GM12878 (cell line): ENCODE data around the gene MS4A7. TPM values are rescaled to one million over a fixed set of nuclear protein-coding genes. Genes with fewer than 3 reads are reported as not detected.
A peak's percentile ranks its signal among the peaks of the same experiment; 100 is the strongest.

ENCODE experiments used
- ATAC-seq: fragments of 200-7000 bp; cut with Tn5 transposase; 3 replicates; pipeline ENCODE4 v1.9.1; 2020; ENCODE audit warnings: mild to moderate bottlenecking, moderate library complexity
- Bru-seq: library from RNA; stranded (reverse); fragments of 400-500 nt; gene quantifications from one replicate; lab custom pipeline; 2021; lab: Mats Ljungman, UMichigan
- BruChase-seq, 2 experiments: library from RNA; stranded (reverse); fragments of 400-500 nt; gene quantifications; one replicate each; lab custom pipeline; 2021; lab: Mats Ljungman, UMichigan
- BruUV-seq: library from RNA; stranded (reverse); fragments of 400-500 nt; replicated peaks from 2 replicates; lab custom pipeline; 2021; lab: Mats Ljungman, UMichigan
- CTCF ChIA-PET: fragments of 300-600 bp; sonication (Branson Sonifier 250); formaldehyde crosslinking; extraction: SDS; loops from one replicate; lab custom pipeline; 2021; ENCODE audit warnings: inconsistent platforms; lab: Yijun Ruan, JAX
- POLR2A ChIA-PET: fragments of 350-600 bp; formaldehyde crosslinking; extraction: SDS; loops from one replicate; lab custom pipeline; 2021; ENCODE audit warnings: inconsistent platforms; lab: Charles Lee
- RAD21 ChIA-PET: fragments of 300-600 bp; sonication (Branson Sonifier 250); formaldehyde crosslinking; loops from one replicate; lab custom pipeline; 2023; ENCODE audit warnings: antibody characterized with exemption; ENCODE audit not compliant: unreplicated experiment; lab: Charles Lee
- SMC1A ChIA-PET: fragments of 300-600 bp; sonication (Branson Sonifier 250); formaldehyde crosslinking; loops from one replicate; lab custom pipeline; 2023; ENCODE audit not compliant: unreplicated experiment, uncharacterized antibody; lab: Charles Lee
- DNase-seq: peaks from one replicate; pipeline ENCODE4 v3.0.0-alpha.2; 2011; ENCODE audit warnings: low read depth, low spot score
- FAIRE-seq: peaks from 3 replicates; lab custom pipeline; 2011; peaks lifted over from hg19 to GRCh38; lab: Jason Lieb, UNC
- H2AFZ ChIP-seq: 2 replicates; pipeline ENCODE4 v1.6.0; 2011; ENCODE audit warnings: low read depth, low read length, control low read depth; ENCODE audit not compliant: control insufficient read depth
- H3K27ac ChIP-seq: 2 replicates; pipeline ENCODE4 v1.5.1; 2011; ENCODE audit warnings: control low read depth; ENCODE audit not compliant: control insufficient read depth, insufficient read depth
- H3K27me3 ChIP-seq, 2 experiments: replicated peaks in 1 of 2; 2 replicates each; pipeline versions ENCODE4 v1.6.0 to v1.6.1; 2011; ENCODE audit warnings: low read length in 1 of 2; ENCODE audit not compliant: control insufficient read depth in 2 of 2, insufficient read depth in 2 of 2
- H3K36me3 ChIP-seq, 2 experiments: 2 replicates each; pipeline ENCODE4 v1.5.1; 2011; ENCODE audit warnings: low read length in 1 of 2; ENCODE audit not compliant: control insufficient read depth in 2 of 2, insufficient read depth in 2 of 2
- H3K4me1 ChIP-seq: 2 replicates; pipeline ENCODE4 v1.6.1; 2011; ENCODE audit warnings: mild to moderate bottlenecking, low read length, moderate library complexity, mixed read lengths; ENCODE audit not compliant: control insufficient read depth, insufficient read depth
- H3K4me2 ChIP-seq: 2 replicates; pipeline ENCODE4 v1.6.0; 2011; ENCODE audit warnings: control low read depth; ENCODE audit not compliant: control insufficient read depth, insufficient read depth
- H3K4me3 ChIP-seq: fragments of 200-600 bp; sonication (generic); 2 replicates; pipeline ENCODE4 v1.5.1; 2016
- H3K79me2 ChIP-seq: 2 replicates; pipeline ENCODE4 v1.6.0; 2011; ENCODE audit warnings: low read length; ENCODE audit not compliant: control insufficient read depth, insufficient read depth
- H3K9ac ChIP-seq: 2 replicates; pipeline ENCODE4 v1.8.0; 2011; ENCODE audit warnings: low read length, control low read depth, mixed read lengths; ENCODE audit not compliant: control insufficient read depth, insufficient read depth
- H3K9me3 ChIP-seq: replicated peaks from 3 replicates; pipeline ENCODE4 v1.5.1; 2011; ENCODE audit warnings: mild to moderate bottlenecking, low read length; ENCODE audit not compliant: control insufficient read depth, insufficient read depth
- H4K20me1 ChIP-seq: 2 replicates; pipeline ENCODE4 v1.6.0; 2011; ENCODE audit not compliant: control insufficient read depth, insufficient read depth
- CHD2 ChIP-seq: IDR thresholded peaks from 2 replicates; pipeline ENCODE4 v1.6.1; 2011; ENCODE audit warnings: low read depth, low read length, improper control_type of control experiment, borderline replicate concordance
- MLLT1 ChIP-seq: fragments of 450-650 bp; IDR thresholded peaks from 2 replicates; pipeline ENCODE4 v1.6.1; 2016; ENCODE audit warnings: mild to moderate bottlenecking
- MYC ChIP-seq: IDR thresholded peaks from 2 replicates; pipeline ENCODE4 v1.6.1; 2011; ENCODE audit warnings: mild to moderate bottlenecking, low read length, moderate library complexity, inconsistent platforms; ENCODE audit not compliant: insufficient read depth, insufficient replicate concordance, insufficient read length, severe bottlenecking
- NKRF ChIP-seq: fragments of 450-650 bp; conservative IDR thresholded peaks from 2 replicates; pipeline ENCODE4 v1.6.1; 2017; ENCODE audit warnings: mild to moderate bottlenecking, moderate library complexity
- NRF1 ChIP-seq: conservative IDR thresholded peaks from 2 replicates; pipeline ENCODE4 v1.6.1; 2011; ENCODE audit warnings: mild to moderate bottlenecking, low read depth, low read length, improper control_type of control experiment
- SKIL ChIP-seq: fragments of 450-650 bp; IDR thresholded peaks from 2 replicates; pipeline ENCODE4 v1.6.1; 2017; ENCODE audit warnings: mild to moderate bottlenecking, low read depth, inconsistent platforms; ENCODE audit not compliant: poor library complexity, severe bottlenecking
- SMAD5 ChIP-seq: IDR thresholded peaks from 2 replicates; pipeline ENCODE4 v1.6.1; 2016; ENCODE audit warnings: antibody characterized with exemption, low read depth
- WGBS: methylation state at CpG from one replicate; pipeline ENCODE4 v1.1.6; 2016; ENCODE audit warnings: low lambda C conversion rate; ENCODE audit not compliant: insufficient replicate concordance, insufficient coverage; ENCODE audit errors: missing lambda C conversion rate; 5-methylcytosine and 5-hydroxymethylcytosine counted together
- in situ Hi-C: fragments of 300-500 bp; cut with MboI; formaldehyde crosslinking; loops from 9 replicates; pipeline ENCODE4 v1.14.3; 2018; ENCODE audit warnings: mixed read lengths
- intact Hi-C: fragments of 100-400 bp; cut with micrococcal nuclease; formaldehyde crosslinking; loops from one replicate; pipeline ENCODE4 v1.14.2; 2022; ENCODE audit not compliant: unreplicated experiment
- long read RNA-seq, 2 experiments: library from polyadenylated mRNA; unstranded; transcript quantifications; one replicate each; pipeline ENCODE4 v2.0.0, GENCODE V29; 2019 to 2020
- polyA minus RNA-seq, 3 experiments: library from RNA; depleted of rRNA, polyadenylated mRNA; stranded (reverse); fragments of >200 nt; gene quantifications; 2 replicates each; pipeline ENCODE4 v1.2.3, GENCODE V29; 2011
- polyA plus RNA-seq, 11 experiments: library from polyadenylated mRNA; depleted of rRNA in 4 of 11; unstranded in 6 of 11; stranded (reverse) in 5 of 11; fragments of >200 nt; fragmentation: Nextera tagmentation in 4 of 11; fragmentation: Illumina TruSeq in 1 of 11; extraction: Ambion mirVana in 4 of 11; extraction: Trizol in 1 of 11; gene quantifications; 1 replicate in 1 of 11; 2 replicates in 10 of 11; pipeline versions ENCODE4 v1.2.1 to v1.2.3, GENCODE V29; 2011 to 2016; ENCODE audit warnings: inconsistent platforms in 2 of 11, missing spikeins in 2 of 11, low read depth in 1 of 11
- total RNA-seq, 4 experiments: library from RNA; depleted of rRNA in 3 of 4; stranded (reverse); fragments of >200 nt in 3 of 4; fragmentation: Illumina TruSeq in 1 of 4; extraction: Trizol in 1 of 4; gene quantifications; 2 replicates each; pipeline versions ENCODE4 v1.2.1 to v1.2.3, GENCODE V29; 2013 to 2021

The MS4A7 gene
- total RNA-seq (2013; cell fraction: nucleolus; rRNA removed) = 56.7 and 58.7 TPM in 2 replicates
- 2.2 and 2.9 TPM in 2 replicates for total RNA-seq (2014; rRNA removed)
- total RNA-seq (2014; rRNA removed; fragmentation: Illumina TruSeq; extraction: Trizol) = 3.8 and 4.0 TPM in 2 replicates
- total RNA-seq (2021) = 2.3 and 3.3 TPM in 2 replicates
- 4.2 TPM for polyA plus RNA-seq (2011; ENCODE audit: low read depth)
- polyA plus RNA-seq (2011; rRNA removed) = 9.6 and 11.1 TPM in 2 replicates
- polyA plus RNA-seq (2011; cell fraction: cytosol; rRNA removed) = 5.5 and 6.1 TPM in 2 replicates
- polyA plus RNA-seq (2011; cell fraction: nucleus; rRNA removed) = 7.6 and 7.8 TPM in 2 replicates
- 3.9 and 7.1 TPM in 2 replicates for polyA plus RNA-seq (2012)
- polyA plus RNA-seq (2014; fragmentation: Illumina TruSeq; extraction: Trizol) = 3.7 and 4.2 TPM in 2 replicates
- 10 to 100 TPM in 1 of 2 experiments, 1 to 10 TPM in 1; 7.2 to 17.0 TPM for polyA plus RNA-seq (2014; fragmentation: Nextera tagmentation; extraction: Ambion mirVana)
- polyA plus RNA-seq (2014; rRNA removed) = 3.9 and 4.6 TPM in 2 replicates
- polyA plus RNA-seq (2016; fragmentation: Nextera tagmentation; extraction: Ambion mirVana) = 1 to 10 TPM; 1.7 to 1.8 TPM
- 8.6 and 12.4 TPM in 2 replicates for polyA minus RNA-seq (2011; rRNA and poly(A)+ RNA removed)
- polyA minus RNA-seq (2011; cell fraction: cytosol; rRNA and poly(A)+ RNA removed) = 4.8 TPM in 1 of 2 replicates, not detected in the other
- 5.1 and 7.0 TPM in 2 replicates for polyA minus RNA-seq (2011; cell fraction: nucleus; rRNA and poly(A)+ RNA removed)
- Bru-seq, nascent RNA = percentile 67 among the genes with signal in this experiment
- BruChase-seq, experiment 1, labeled RNA remaining after a 6-hour chase = percentile 66 among the genes with signal in this experiment
- BruChase-seq, experiment 2, labeled RNA remaining after a 2-hour chase = percentile 76 among the genes with signal in this experiment
- long read RNA-seq, experiment 1, partial matches to known transcripts = 0 of 3 reads
- long read RNA-seq, experiment 1, other reads (novel, unspliced or antisense) = 1 of 3 reads
- long read RNA-seq, experiment 2, partial matches to known transcripts = 2 of 13 reads
- long read RNA-seq, experiment 2, other reads (novel, unspliced or antisense) = 4 of 13 reads

- no peaks in the 10 kb centered on the region for H4K20me1 ChIP-seq
- peaks cover 17% of the 10 kb centered on the region for H3K4me1 ChIP-seq
- no peaks in the 10 kb centered on the region for H3K36me3 ChIP-seq
- in situ Hi-C loops = no loop called here
- H3K27ac ChIP-seq = peak within 1 kb of the TSS; percentile 79
- RAD21 ChIA-PET = interaction anchor here (1.1 to 4.6 kb wide), 7 partner anchors 11 to 384 kb away, joined by 3 to 53 read pairs (median 5); partner anchors contain the start of gene MS4A1
- no peaks in the 10 kb centered on the region for H3K27me3 ChIP-seq
- ATAC-seq = peak; percentile 94
- H3K4me3 ChIP-seq = peak within 1 kb of the TSS; percentile 45; the same call in 1 of the 2 replicates
- 0% methylated on average over 3 of the region's 3 CpGs for WGBS
- POLR2A ChIA-PET = interaction anchor here (1.2 to 2.6 kb wide), 6 partner anchors 10 to 81 kb away, joined by 3 to 18 read pairs (median 8); partner anchors contain the start of gene MS4A1
- peak within 1 kb of the TSS; percentile 51 for H2AFZ ChIP-seq
- peaks cover 4% of the 10 kb centered on the region for H3K79me2 ChIP-seq
- peak within 1 kb of the TSS; percentile 89 for H3K4me2 ChIP-seq
- peak; percentile 93 for DNase-seq
- intact Hi-C loops = loop anchor here (1.0 kb wide), 1 partner anchor 77 kb away; the partner anchor contains the start of gene MS4A1
- CTCF ChIA-PET = interaction anchor here (0.9 to 2.1 kb wide), 11 partner anchors 9 to 110 kb away, joined by 3 to 13 read pairs (median 5); partner anchors contain the start of genes MS4A1 and MS4A14
- peak; percentile 94 for FAIRE-seq
- SMC1A ChIA-PET = interaction anchor here (0.9 to 9.5 kb wide), 14 partner anchors 8 to 107 kb away, joined by 3 to 124 read pairs (median 4); partner anchors contain the start of genes MS4A1 and MS4A14
- no TSS peak for BruUV-seq
- peak within 1 kb of the TSS; percentile 65 for H3K9ac ChIP-seq
- H3K9me3 ChIP-seq = peaks cover 2% of the 10 kb centered on the region; the same call in 2 of the 3 replicates
- no peak for TF ChIP-seq NKRF
- TF ChIP-seq MYC = no peak
- TF ChIP-seq SKIL = peak; percentile 42
- TF ChIP-seq NRF1 = no peak
- 0 out of 2 replicates have a peak, but pooled peaks have one; percentile 34 for TF ChIP-seq CHD2
- no peak for TF ChIP-seq SMAD5
- peak; percentile 86 for TF ChIP-seq MLLT1
Measured at GRCh38 chr11:60378354-60378753, at the start of gene MS4A7. MS4A7 (plus strand) TSS chr11:60378532; CDS start chr11:60383142, 4,610 bp downstream.
